Glutamatergic neuron (in vitro differentiated cells): ENCODE results near the gene CNTFR. TPM values are rescaled to one million over a fixed set of nuclear protein-coding genes. Genes with fewer than 3 reads are reported as not detected.

Experiments used
- DNase-seq: peaks from one replicate; pipeline ENCODE4 v3.0.0; 2022
- H3K27ac Mint-ChIP-seq: one replicate; pipeline ENCODE4 v1.8.0; 2020; ENCODE audit warnings: mild to moderate bottlenecking, mixed read lengths, inconsistent platforms; ENCODE audit not compliant: unreplicated experiment
- H3K27me3 Mint-ChIP-seq: one replicate; pipeline ENCODE4 v1.8.0; 2020; ENCODE audit warnings: mild to moderate bottlenecking, moderate library complexity, mixed read lengths, inconsistent platforms; ENCODE audit not compliant: unreplicated experiment
- H3K36me3 Mint-ChIP-seq: one replicate; pipeline ENCODE4 v1.8.0; 2020; ENCODE audit warnings: mild to moderate bottlenecking, mixed read lengths, inconsistent platforms; ENCODE audit not compliant: unreplicated experiment
- H3K4me1 Mint-ChIP-seq: one replicate; pipeline ENCODE4 v1.8.0; 2020; ENCODE audit warnings: mild to moderate bottlenecking, low read depth, mixed read lengths, inconsistent platforms; ENCODE audit not compliant: unreplicated experiment
- H3K4me3 Mint-ChIP-seq: one replicate; pipeline ENCODE4 v1.8.0; 2020; ENCODE audit warnings: mild to moderate bottlenecking, mixed read lengths, inconsistent platforms; ENCODE audit not compliant: unreplicated experiment
- H3K9me3 Mint-ChIP-seq: one replicate; pipeline ENCODE4 v1.8.0; 2020; ENCODE audit warnings: mild to moderate bottlenecking, moderate library complexity, mixed read lengths, inconsistent platforms; ENCODE audit not compliant: unreplicated experiment
- CTCF ChIP-seq: fragments of 200-600 bp; sonication (generic); IDR thresholded peaks from one replicate; pipeline ENCODE4 v1.5.0; 2021; ENCODE audit not compliant: partially characterized antibody, unreplicated experiment
- total RNA-seq: library from RNA; stranded (reverse); fragmentation: NEBNext Ultra II Directional; extraction: Animal tissue kit (Norgen Biotek cat#: 25700); gene quantifications from one replicate; pipeline ENCODE4 v1.2.1, GENCODE V29; 2021; ENCODE audit not compliant: unreplicated experiment

Gene CNTFR
- total RNA-seq, 1 donor from 2014 or later, result 170 TPM

- H3K36me3 Mint-ChIP-seq, result peaks cover 10% of the 10 kb centered on the region
- H3K27me3 Mint-ChIP-seq, result peaks cover 28% of the 10 kb centered on the region
- no peak for DNase-seq
- H3K4me3 Mint-ChIP-seq, result no peak overlapping the region
- H3K9me3 Mint-ChIP-seq, result peaks cover 33% of the 10 kb centered on the region
- peak overlapping the region; percentile 60 for H3K27ac Mint-ChIP-seq
- peaks cover 70% of the 10 kb centered on the region for H3K4me1 Mint-ChIP-seq
- no peak for TF ChIP-seq CTCF
These were observed 18.1 kb downstream of the CNTFR start for GRCh38 chr9:34571481-34571810.

DNA sequence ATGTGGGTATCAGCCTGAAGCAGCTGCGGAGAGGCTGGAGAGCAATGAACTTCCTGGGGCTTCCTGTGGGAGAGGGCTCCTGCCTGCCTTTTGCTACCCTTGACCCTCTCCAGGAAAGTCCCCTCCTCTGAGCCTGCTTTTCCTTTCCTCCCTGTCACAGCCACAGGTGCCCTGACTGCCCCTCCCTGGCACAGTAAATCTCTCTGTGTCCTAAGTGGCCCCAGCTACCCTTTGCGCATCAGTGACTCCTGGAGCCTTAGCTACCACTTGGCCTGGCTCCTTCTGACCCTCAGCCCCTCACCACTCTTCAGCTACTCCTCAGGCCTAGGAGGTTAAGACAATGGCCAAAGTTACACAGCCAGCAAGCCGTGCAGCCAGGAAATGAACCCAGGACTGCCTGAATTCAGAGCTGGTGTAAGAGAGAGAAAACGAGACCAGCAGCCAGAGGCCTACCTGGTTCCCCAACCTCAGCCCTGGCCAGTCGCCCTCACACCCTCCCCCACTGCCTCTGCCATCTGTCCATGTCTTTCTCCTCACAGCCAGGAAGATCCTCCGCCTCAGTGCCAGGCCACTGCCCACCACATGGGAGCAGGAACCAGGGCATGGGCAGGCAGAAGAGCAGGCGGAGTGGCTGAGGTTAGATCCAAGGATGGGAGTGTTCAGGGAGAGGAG, 18.6 kb downstream of the CNTFR start:
- Mint-ChIP-seq H3K4me1 (peaks cover 68% of the 10 kb centered on the region), H3K9me3 (peaks cover 35% of the 10 kb centered on the region), H3K36me3 (peaks cover 10% of the 10 kb centered on the region), H3K4me3 (peak overlapping the region; percentile 9), H3K27ac (peak overlapping the region; percentile 60), H3K27me3 (peaks cover 24% of the 10 kb centered on the region)
- TF ChIP-seq CTCF, result no peak
- DNase-seq, result no peak

DNA sequence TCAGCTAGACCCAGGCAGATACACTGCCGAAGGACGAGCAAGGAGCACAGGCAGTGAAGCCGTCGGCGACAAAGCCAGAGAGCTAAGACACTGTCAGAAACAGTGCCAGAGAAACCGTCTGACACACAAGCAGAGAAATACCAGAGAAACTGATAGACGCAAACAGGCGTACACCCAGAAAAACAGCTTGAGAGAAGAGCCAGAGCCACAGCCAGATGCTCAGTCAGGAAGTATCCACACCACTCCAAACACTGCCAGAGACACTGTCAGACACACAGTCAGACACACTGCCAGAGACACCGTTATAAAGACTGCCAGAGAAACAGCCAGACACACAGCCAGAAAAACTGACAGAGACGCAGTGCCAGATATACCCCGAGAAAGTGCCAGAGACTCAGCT, 19.1 kb downstream of the CNTFR start:
- peak overlapping the region; percentile 59 for H3K4me3 Mint-ChIP-seq
- H3K4me1 Mint-ChIP-seq, result peaks cover 68% of the 10 kb centered on the region
- peaks cover 10% of the 10 kb centered on the region for H3K36me3 Mint-ChIP-seq
- H3K27me3 Mint-ChIP-seq, result peaks cover 22% of the 10 kb centered on the region
- TF ChIP-seq CTCF, result no peak
- H3K27ac Mint-ChIP-seq, result peak overlapping the region; percentile 95
- peaks cover 32% of the 10 kb centered on the region for H3K9me3 Mint-ChIP-seq
- DNase-seq, result no peak

DNA sequence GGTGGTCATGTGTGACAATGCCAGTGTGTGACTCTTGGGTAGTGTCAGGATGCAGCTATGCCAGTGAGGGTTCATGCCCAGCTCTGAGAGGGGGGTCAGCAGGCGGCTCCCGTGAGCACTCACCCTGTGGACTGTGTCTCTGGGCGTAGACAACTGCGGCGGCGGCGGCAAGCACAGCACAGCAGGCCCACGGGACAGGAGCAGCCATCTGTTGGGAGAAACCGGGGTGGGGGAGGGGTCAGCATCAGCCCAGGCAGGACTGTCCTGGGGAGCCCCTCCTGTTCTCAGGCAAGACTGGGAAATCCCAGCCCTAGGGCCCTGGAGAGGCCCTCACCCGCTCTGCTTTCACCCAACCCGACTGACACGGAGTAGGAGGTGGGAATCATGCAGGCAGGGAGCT, 20.8 kb downstream of the CNTFR start:
- H3K4me1 Mint-ChIP-seq, result peaks cover 73% of the 10 kb centered on the region

GRCh38 chr9:34568133-34568532, 21.4 kb downstream of the CNTFR start:
- peaks cover 22% of the 10 kb centered on the region for H3K36me3 Mint-ChIP-seq
- no peak for TF ChIP-seq CTCF
- H3K27ac Mint-ChIP-seq, result peak overlapping the region; percentile 95
- H3K27me3 Mint-ChIP-seq, result peaks cover 29% of the 10 kb centered on the region
- H3K9me3 Mint-ChIP-seq, result peaks cover 39% of the 10 kb centered on the region
- DNase-seq, result no peak
- peaks cover 71% of the 10 kb centered on the region for H3K4me1 Mint-ChIP-seq
- H3K4me3 Mint-ChIP-seq, result peak overlapping the region; percentile 81

More for the DNA sequence above, 20.8 kb downstream of the CNTFR start:
- TF ChIP-seq CTCF, result no peak
- peak overlapping the region; percentile 81 for H3K4me3 Mint-ChIP-seq
- H3K36me3 Mint-ChIP-seq, result peaks cover 15% of the 10 kb centered on the region
- H3K27ac Mint-ChIP-seq, result peak overlapping the region; percentile 95
- peaks cover 25% of the 10 kb centered on the region for H3K27me3 Mint-ChIP-seq
- H3K9me3 Mint-ChIP-seq, result peaks cover 36% of the 10 kb centered on the region
- peak; percentile 84 for DNase-seq
